GM18502 (cell line): ENCODE data around the gene LRRC17.

ENCODE experiments used
- ATAC-seq: cut with Tn5 transposase; IDR thresholded peaks from one replicate; pipeline ENCODE4 v1.9.1; 2021; ENCODE audit warnings: mild to moderate bottlenecking; ENCODE audit not compliant: unreplicated experiment, poor library complexity

Gene LRRC17, protein sequence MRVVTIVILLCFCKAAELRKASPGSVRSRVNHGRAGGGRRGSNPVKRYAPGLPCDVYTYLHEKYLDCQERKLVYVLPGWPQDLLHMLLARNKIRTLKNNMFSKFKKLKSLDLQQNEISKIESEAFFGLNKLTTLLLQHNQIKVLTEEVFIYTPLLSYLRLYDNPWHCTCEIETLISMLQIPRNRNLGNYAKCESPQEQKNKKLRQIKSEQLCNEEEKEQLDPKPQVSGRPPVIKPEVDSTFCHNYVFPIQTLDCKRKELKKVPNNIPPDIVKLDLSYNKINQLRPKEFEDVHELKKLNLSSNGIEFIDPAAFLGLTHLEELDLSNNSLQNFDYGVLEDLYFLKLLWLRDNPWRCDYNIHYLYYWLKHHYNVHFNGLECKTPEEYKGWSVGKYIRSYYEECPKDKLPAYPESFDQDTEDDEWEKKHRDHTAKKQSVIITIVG

GRCh38 chr7:102912742-102913141 lies at the start of gene LRRC17:
Gene LRRC17, plus strand, starts transcription at chr7:102913000. Its CDS starts 20,914 bp downstream, at chr7:102933914.
- no peak for ATAC-seq

DNA sequence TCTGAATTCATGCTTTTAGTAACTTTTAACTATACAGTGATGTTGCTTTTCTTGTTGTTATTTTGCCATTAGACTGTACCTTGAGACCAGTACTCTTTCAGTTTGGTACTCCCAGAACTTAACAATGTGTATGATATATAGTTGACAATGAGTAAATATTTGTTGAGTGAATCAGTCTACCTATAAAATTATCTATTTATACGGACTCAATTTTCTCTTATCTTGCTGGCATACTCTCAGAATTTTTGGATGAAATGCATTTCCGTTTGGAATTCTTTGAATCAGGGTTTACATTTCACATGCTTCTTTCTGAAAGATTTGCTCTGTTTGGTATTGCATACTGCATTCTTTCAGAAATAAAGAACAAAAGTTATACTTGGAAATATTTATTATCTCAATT lies 47.8 kb upstream of the LRRC17 start:
- ATAC-seq: no peak

DNA sequence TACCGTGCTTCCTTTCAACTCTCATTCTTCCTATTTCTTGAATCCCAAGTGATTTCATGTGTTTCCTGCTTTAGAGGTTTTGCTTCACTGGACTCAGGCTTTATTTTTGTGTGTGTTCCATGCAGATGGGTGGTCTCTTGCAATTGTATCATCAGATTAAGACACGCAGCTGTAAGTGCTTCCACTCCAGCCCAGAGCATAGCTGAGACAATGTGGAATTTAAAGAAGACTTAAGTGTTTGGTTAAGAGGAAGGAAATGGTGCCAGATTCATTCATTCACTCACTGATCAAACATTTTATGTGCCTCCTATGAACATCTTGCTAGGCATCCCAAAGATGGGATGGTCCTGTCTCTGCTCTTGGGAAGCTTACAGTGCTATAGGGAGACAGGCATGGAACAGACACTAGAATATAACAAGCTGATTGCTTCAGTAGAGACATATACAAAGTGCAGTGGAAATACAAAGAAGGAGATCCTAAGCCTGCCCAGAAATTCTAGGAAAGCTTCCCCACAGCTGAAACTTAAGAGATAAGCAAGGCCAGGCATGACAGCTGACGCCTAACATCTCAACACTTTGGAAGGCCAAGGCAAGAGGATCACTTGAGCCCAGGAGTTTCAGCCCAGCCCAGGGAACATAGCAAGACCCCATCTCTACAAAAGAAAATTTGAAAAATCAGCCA lies 46.1 kb upstream of the LRRC17 start:
- ATAC-seq: no peak

- ATAC-seq: no peak
These were observed 43.6 kb upstream of the LRRC17 start for GRCh38 chr7:102869195-102869594.

GRCh38 chr7:102872460-102872859 lies 40.3 kb upstream of the LRRC17 start:
- no peak for ATAC-seq

GRCh38 chr7:102873470-102874165 lies 39.2 kb upstream of the LRRC17 start:
- ATAC-seq: peak; percentile 44

DNA sequence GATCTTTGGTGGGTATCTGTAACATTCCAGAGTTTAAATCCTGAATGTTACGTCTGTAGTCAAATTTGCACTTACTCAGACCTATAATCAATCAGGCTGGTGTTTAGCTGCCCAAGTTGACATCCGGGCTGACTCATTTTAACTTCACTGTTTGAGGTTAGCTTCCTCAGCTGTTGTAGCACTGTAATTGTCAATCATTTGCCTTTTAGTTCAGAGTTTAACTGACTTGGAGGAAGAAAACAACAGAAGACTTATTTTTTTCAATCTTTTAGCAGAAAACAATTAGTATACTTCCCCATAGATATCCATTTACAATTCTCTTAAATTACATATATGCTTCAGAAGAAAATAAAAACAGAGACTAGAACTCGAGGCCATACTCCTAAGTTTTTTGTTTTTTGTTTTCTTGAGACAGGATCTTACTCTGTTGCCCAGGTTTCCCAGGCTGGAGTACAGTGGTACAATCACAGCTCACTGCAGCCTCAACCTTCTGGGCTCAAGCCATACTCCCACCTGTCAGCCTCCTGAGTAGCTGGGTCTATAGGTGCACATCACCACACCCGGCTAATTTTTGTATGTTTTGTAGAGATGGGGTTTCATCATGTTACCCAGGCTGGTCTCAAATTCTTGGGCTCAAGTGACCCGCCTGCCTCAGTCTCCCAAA lies 38.5 kb upstream of the LRRC17 start:
- ATAC-seq: peak; percentile 99

DNA sequence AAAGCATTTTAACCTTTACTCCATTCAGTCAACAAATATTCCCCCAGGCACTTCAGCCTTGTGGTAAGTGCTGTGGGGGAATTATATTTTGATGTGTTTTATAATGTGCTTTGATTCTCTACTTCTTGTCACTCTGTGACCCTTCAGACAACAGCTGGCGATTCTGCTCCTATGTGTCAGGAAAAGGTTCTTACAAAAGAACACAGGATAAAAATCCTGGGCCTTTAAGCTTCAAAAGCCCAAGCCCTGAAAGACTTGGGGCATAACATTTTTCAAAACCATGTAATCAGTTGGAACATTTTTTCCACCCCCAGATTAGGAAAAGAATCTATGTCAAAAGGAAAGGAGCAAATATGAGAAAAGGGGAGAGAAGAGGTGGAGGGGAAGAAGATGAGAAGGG lies 37.8 kb upstream of the LRRC17 start:
- no peak for ATAC-seq

GRCh38 chr7:102875700-102876295 lies 37.0 kb upstream of the LRRC17 start:
- ATAC-seq: no peak

GRCh38 chr7:102883098-102883860 lies 29.5 kb upstream of the LRRC17 start:
- ATAC-seq: no peak

GRCh38 chr7:102888561-102889233 lies 24.1 kb upstream of the LRRC17 start:
- ATAC-seq: no peak

GRCh38 chr7:102889851-102890250 lies 22.9 kb upstream of the LRRC17 start:
- ATAC-seq: no peak

GRCh38 chr7:102890292-102890970 lies 22.4 kb upstream of the LRRC17 start:
- no peak for ATAC-seq

- no peak for ATAC-seq
These were observed 21.7 kb upstream of the LRRC17 start for GRCh38 chr7:102890971-102891692.

DNA sequence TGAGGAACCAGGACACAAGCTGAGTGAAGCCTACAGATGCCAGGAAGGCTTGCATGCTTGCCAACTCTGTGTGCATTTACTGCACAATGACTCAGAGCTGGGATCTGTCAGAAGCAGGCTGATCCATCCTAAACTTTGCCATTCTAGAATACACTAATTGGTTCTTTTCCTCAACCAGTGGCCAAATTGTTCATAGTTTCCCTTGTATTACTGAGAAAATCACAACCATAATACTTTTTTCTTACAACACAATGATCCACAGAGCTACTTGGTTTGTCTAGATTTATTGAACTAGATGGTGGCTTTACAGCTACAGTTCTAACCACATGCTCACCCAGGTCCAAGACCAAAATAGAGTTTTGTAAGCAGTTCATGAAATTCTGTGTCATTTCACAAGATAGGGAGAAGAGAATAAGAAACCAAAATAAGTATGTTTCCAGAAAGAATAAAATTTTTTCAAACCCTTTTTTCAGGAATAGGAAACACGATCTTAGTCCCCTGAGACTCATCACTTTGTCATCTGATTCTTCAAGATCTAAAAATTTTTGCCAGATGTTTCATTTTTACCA lies 21.0 kb upstream of the LRRC17 start:
- ATAC-seq: no peak

- ATAC-seq: no peak
These were observed 20.0 kb upstream of the LRRC17 start for GRCh38 chr7:102892631-102893278.

DNA sequence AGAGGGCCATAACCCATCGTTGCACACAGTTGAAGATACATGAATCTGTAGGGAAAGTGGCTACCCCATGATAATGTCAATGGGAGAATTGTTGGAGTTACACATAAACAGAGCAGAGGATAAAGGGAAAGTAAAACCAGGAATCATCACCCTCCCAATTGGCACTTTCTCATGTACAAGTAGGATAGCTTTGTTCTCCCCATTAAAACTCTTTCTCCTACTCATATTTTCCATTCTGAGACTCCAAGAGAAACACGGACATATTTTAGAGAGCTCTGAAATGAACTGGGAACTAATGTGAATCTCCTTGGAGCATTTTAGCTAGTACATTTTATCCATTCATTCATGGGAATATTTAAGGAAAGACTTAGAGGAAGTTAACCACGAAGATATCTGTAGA lies 17.2 kb upstream of the LRRC17 start:
- no peak for ATAC-seq
